PC-9 (cell line): ENCODE data around the gene NFS1.

Experiments used
- EZH2 ChIP-seq: fragments of 200-600 bp; sonication (generic); IDR thresholded peaks from 2 replicates; pipeline ENCODE4 v1.8.0; 2017; ENCODE audit warnings: antibody characterized with exemption, low read depth
- TF ChIP-seq, protein P1 (sequence below): fragments of 200-600 bp; sonication (generic); conservative IDR thresholded peaks from 2 replicates; pipeline ENCODE4 v1.6.1; 2017; ENCODE audit warnings: mixed run types, antibody characterized with exemption, mild to moderate bottlenecking, moderate library complexity

DNA sequence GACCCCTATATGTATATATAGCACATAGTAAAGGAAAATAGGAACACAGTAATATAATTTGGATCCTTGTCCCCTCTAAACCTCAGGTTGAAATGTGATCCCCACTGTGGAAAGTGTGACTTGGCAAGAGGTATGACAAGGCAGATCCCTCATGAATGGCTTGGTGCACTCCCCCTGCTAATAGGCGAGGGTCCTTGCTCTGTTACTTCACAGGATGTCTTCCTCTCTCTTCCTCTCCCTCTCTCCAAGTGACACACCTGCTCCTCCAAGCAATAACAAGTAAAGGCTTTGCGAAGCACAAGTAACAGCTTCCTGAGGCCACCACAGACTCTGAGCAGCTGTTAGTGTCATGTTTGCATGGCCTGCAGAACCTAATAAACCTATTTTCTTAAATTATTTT, 16.5 kb upstream of the NFS1 start:
- TF ChIP-seq, protein P1, sequence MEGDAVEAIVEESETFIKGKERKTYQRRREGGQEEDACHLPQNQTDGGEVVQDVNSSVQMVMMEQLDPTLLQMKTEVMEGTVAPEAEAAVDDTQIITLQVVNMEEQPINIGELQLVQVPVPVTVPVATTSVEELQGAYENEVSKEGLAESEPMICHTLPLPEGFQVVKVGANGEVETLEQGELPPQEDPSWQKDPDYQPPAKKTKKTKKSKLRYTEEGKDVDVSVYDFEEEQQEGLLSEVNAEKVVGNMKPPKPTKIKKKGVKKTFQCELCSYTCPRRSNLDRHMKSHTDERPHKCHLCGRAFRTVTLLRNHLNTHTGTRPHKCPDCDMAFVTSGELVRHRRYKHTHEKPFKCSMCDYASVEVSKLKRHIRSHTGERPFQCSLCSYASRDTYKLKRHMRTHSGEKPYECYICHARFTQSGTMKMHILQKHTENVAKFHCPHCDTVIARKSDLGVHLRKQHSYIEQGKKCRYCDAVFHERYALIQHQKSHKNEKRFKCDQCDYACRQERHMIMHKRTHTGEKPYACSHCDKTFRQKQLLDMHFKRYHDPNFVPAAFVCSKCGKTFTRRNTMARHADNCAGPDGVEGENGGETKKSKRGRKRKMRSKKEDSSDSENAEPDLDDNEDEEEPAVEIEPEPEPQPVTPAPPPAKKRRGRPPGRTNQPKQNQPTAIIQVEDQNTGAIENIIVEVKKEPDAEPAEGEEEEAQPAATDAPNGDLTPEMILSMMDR = no peak
- TF ChIP-seq EZH2 = no peak
